HL-60 (cell line): ENCODE results near the gene ASS1.

Experiments used
- DNase-seq, 2 experiments: peaks; one replicate each; pipeline ENCODE4 v3.0.0-alpha.2; 2010 to 2020; ENCODE audit warnings: low read depth in 1 of 2, low spot score in 1 of 2
- H3K27ac ChIP-seq: fragments of 250-450 bp; sonication (Bioruptor Pico); replicated peaks from 2 replicates; pipeline ENCODE4 v1.5.1; 2020; ENCODE audit warnings: mild to moderate bottlenecking, moderate library complexity
- H3K27me3 ChIP-seq: fragments of 250-450 bp; sonication (Bioruptor Pico); 2 replicates; pipeline ENCODE4 v1.5.1; 2021; ENCODE audit warnings: mild to moderate bottlenecking, moderate library complexity; ENCODE audit not compliant: insufficient read depth, poor library complexity, severe bottlenecking
- H3K4me3 ChIP-seq: replicated peaks from 2 replicates; pipeline ENCODE4 v1.5.1; 2011; ENCODE audit warnings: mild to moderate bottlenecking, control low read depth, low read length; ENCODE audit not compliant: insufficient read depth
- CTCF ChIP-seq: IDR thresholded peaks from one replicate; pipeline ENCODE4 v1.5.1; 2011; ENCODE audit warnings: low read length, control low read depth, inconsistent platforms; ENCODE audit not compliant: insufficient read depth
- GABPA ChIP-seq: IDR thresholded peaks from 2 replicates; pipeline ENCODE4 v1.6.1; 2012; ENCODE audit warnings: low read depth
- POLR2AphosphoS5 ChIP-seq: IDR thresholded peaks from 2 replicates; pipeline ENCODE4 v1.6.1; 2012; ENCODE audit warnings: low read depth
- REST ChIP-seq: IDR thresholded peaks from 2 replicates; pipeline ENCODE4 v1.6.1; 2012; ENCODE audit warnings: low read depth; ENCODE audit not compliant: insufficient replicate concordance
- SPI1 ChIP-seq: IDR thresholded peaks from 2 replicates; pipeline ENCODE4 v1.6.1; 2012; ENCODE audit warnings: low read depth, mild to moderate bottlenecking, borderline replicate concordance

ASS1 gene

GRCh38 chr9:130535818-130536521, 91.2 kb downstream of the ASS1 start:
- no peak for DNase-seq
- Histone ChIP-seq H3K27ac (no peak overlapping the region), H3K27me3 (peaks cover 40% of the 10 kb centered on the region), H3K4me3 (no peak overlapping the region)
- no peak for TF ChIP-seq POLR2AphosphoS5
- no peak for TF ChIP-seq REST
- TF ChIP-seq SPI1 = no peak
- TF ChIP-seq GABPA = no peak
- no peak for TF ChIP-seq CTCF

GRCh38 chr9:130536701-130537107, 91.9 kb downstream of the ASS1 start:
- no peak for DNase-seq
- no peak for TF ChIP-seq REST
- no peak for TF ChIP-seq GABPA
- TF ChIP-seq POLR2AphosphoS5 = no peak
- no peak for TF ChIP-seq CTCF
- no peak for TF ChIP-seq SPI1
- Histone ChIP-seq H3K27me3 (peaks cover 40% of the 10 kb centered on the region), H3K4me3 (no peak overlapping the region), H3K27ac (no peak overlapping the region)

GRCh38 chr9:130537346-130538050, 92.7 kb downstream of the ASS1 start:
- Histone ChIP-seq H3K27ac (no peak overlapping the region), H3K27me3 (peaks cover 40% of the 10 kb centered on the region), H3K4me3 (no peak overlapping the region)
- DNase-seq = no peak
- TF ChIP-seq REST = no peak
- no peak for TF ChIP-seq GABPA
- no peak for TF ChIP-seq SPI1
- TF ChIP-seq POLR2AphosphoS5 = no peak
- no peak for TF ChIP-seq CTCF
